ENCODE results near the gene ALAS1. TPM values are rescaled to one million over a fixed set of nuclear protein-coding genes. Genes with fewer than 3 reads are reported as not detected.

ALAS1 gene
- total RNA-seq, 1 experiment from 2014 or later, result 69.5 TPM

DNA sequence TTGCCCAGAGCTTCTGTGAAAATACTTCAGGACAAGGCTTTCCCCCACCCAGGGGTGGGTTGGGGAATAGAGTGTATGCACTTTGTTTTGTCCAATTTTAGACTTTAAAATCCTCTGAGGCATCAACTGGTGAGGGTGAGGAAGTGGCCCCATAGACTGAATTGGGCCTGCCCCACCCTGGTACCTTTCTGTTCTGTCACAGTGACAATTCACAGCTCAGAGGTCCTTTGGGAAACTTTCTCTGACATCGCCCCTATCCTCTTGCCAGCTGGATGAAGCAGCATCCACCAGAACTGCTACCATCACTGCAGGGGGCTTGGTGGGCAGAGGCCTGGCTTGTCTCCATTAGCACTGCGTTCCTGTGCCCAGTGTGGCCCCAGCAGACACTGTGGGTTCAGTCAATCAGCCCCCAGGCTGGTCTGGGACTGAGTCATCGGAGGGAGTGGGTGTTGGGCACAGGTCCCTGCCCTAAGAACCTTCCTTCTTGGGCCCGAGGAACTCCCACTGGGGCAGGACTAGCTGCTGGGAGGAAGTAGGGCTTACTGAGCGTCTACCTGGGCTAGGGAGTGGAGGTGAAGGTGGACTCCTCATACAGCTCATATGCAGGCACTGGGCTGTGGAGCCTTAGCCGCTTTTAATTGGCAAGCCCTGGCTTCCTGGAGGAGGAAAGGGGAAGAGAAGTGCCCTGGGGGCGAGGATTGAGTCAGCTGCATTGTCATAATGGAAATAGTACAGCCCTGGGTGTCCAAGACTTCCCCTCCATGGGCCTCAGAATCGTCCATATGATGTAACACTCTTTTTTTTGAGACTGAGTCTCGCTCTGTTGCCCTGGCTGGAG, 46.0 kb downstream of the ALAS1 start:
- H3K27me3 ChIP-seq (ENCODE audit: low read length), result no peaks in the 10 kb centered on the region
- TF ChIP-seq CTCF (conservative IDR thresholded peaks at IDR 0.05; ENCODE audit: low read depth, low read length) (no peak), EZH2phosphoT487 (IDR thresholded peaks at IDR 0.05; ENCODE audit: borderline replicate concordance, low read length) (no peak), EZH2 (IDR thresholded peaks at IDR 0.05; ENCODE audit: low read length, unreplicated experiment) (no peak)
- H2AFZ ChIP-seq (ENCODE audit: low read length), result no peak overlapping the region; the same call in 1 of the 2 replicates
- intact Hi-C loops (cut with micrococcal nuclease), result no loop called here
- H3K4me1 ChIP-seq (ENCODE audit: insufficient read depth, low read length), result peaks cover 41% of the 10 kb centered on the region
- no TSS peak for BruUV-seq (replicated peaks)
- DNase-seq (peak; percentile 87), ATAC-seq (peak; percentile 42)
- H3K9me3 ChIP-seq (ENCODE audit: low read length), result no peaks in the 10 kb centered on the region
- H3K9ac ChIP-seq (ENCODE audit: low read length), result no peak overlapping the region
- H3F3A ChIP-seq (ENCODE audit: low read length, unreplicated experiment), result no peaks in the 10 kb centered on the region
- peak overlapping the region; percentile 33 for H3K27ac ChIP-seq (ENCODE audit: low read length)
- ChIA-PET CTCF (no interaction called here), POLR2A (ENCODE audit: unreplicated experiment) (interaction anchor here (0.6 kb wide), 1 partner anchor 303 kb away, joined by 3 read pairs; no protein-coding TSS in a partner anchor)
- no peak overlapping the region for H3K4me3 ChIP-seq (ENCODE audit: low read length)
- H3K9me2 ChIP-seq (replicated peaks; ENCODE audit: low read length), result no peaks in the 10 kb centered on the region
- H3K36me3 ChIP-seq (ENCODE audit: low read depth, low read length), result no peaks in the 10 kb centered on the region; the same call in 1 of the 2 replicates
- peaks cover 9% of the 10 kb centered on the region for H3K79me2 ChIP-seq (ENCODE audit: low read length)
- H3K4me2 ChIP-seq (ENCODE audit: low read length), result peak overlapping the region; percentile 87
- no peaks in the 10 kb centered on the region for H4K20me1 ChIP-seq (ENCODE audit: low read length)

DNA sequence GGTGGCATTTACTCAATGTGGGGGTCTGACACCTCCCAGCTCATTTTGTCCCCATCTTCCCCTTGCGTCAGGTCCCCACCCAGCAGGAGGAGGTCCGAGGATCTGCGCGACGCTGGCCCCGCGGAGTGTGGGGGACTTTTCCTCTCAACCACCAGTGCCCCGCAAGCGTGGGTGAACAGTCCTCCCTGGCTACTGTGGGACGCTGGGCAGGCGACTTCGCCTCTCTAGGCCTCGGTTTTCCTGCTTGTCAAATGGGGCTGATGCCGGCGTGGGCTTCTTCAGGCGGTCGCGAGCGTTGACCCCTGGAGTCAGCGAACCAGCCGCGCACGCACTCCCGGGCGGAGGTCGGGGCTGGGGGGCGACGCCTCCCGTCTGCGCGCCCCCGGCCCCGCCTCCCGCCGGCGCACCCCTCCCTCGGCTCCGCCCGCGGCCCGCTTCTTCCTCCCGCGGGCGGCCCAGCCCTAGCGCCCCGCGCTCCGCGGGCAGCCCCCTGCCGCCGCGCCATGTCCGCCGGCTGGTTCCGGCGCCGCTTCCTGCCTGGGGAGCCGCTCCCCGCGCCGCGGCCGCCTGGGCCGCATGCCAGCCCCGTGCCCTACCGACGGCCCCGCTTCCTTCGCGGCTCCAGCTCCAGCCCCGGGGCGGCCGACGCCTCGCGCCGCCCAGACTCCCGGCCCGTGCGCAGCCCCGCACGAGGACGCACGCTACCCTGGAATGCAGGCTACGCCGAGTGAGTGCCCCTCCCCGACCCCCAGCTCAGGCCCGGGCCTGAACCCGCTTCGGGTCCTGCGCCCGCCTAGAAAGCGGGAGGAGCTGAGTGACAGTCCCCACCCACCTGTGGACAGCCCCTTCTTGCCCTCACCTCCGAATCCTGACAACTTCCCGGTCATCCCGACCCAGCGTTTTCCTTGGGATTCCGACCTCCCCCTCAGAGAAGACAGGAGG, 47.6 kb downstream of the ALAS1 start, which contains the start of gene PPM1M:
TSS of gene PPM1M (plus strand) at position 438 of the 942 bp plus-strand sequence. CDS start at position 504, 66 bp downstream.
- CTCF ChIA-PET, result interaction anchor here (0.6 to 1.0 kb wide), 3 partner anchors 33 to 192 kb away, joined by 3 to 4 read pairs (median 3); partner anchors contain the start of gene WDR82
- H3K27ac ChIP-seq (ENCODE audit: low read length), result no peak within 1 kb of the TSS
- peak within 1 kb of the TSS; percentile 88 for H3K4me2 ChIP-seq (ENCODE audit: low read length)
- POLR2A ChIA-PET (ENCODE audit: unreplicated experiment), result interaction anchor here (0.5 to 1.0 kb wide), 6 partner anchors 29 to 745 kb away, joined by 3 to 35 read pairs (median 4); partner anchors contain the start of gene POC1A
- peak within 1 kb of the TSS; percentile 43 for H3K9ac ChIP-seq (ENCODE audit: low read length)
- H3K4me1 ChIP-seq (ENCODE audit: insufficient read depth, low read length), result peaks cover 31% of the 10 kb centered on the region
- no peaks in the 10 kb centered on the region for H4K20me1 ChIP-seq (ENCODE audit: low read length)
- no peaks in the 10 kb centered on the region for H3K27me3 ChIP-seq (ENCODE audit: low read length)
- ATAC-seq, result peak; percentile 54
- H3K9me3 ChIP-seq (ENCODE audit: low read length), result no peaks in the 10 kb centered on the region
- DNase-seq, result peak; percentile 62
- H3F3A ChIP-seq (ENCODE audit: low read length, unreplicated experiment), result peaks cover 4% of the 10 kb centered on the region
- peaks cover 2% of the 10 kb centered on the region; the same call in 1 of the 2 replicates for H3K36me3 ChIP-seq (ENCODE audit: low read depth, low read length)
- no peak for TF ChIP-seq CTCF (conservative IDR thresholded peaks at IDR 0.05; ENCODE audit: low read depth, low read length)
- TF ChIP-seq EZH2phosphoT487 (IDR thresholded peaks at IDR 0.05; ENCODE audit: borderline replicate concordance, low read length), result peak; percentile 89
- TF ChIP-seq EZH2 (IDR thresholded peaks at IDR 0.05; ENCODE audit: low read length, unreplicated experiment), result no peak
- peak within 1 kb of the TSS; percentile 76 for H3K4me3 ChIP-seq (ENCODE audit: low read length)
- no peaks in the 10 kb centered on the region for H3K9me2 ChIP-seq (replicated peaks; ENCODE audit: low read length)
- intact Hi-C loops (cut with micrococcal nuclease), result no loop called here
- no peaks in the 10 kb centered on the region for H3K79me2 ChIP-seq (ENCODE audit: low read length)
- peak within 1 kb of the TSS; percentile 86 for H2AFZ ChIP-seq (ENCODE audit: low read length)
- BruUV-seq (replicated peaks), result TSS peak; percentile 50

Data from PC-3 (cell line).